Measurements from ENCODE around the gene ZNF776.
"Not testable (repeated sequence)": the region's sequence is repeated elsewhere in the genome, so short reads cannot be mapped to it uniquely, and the experiment has no call there.

The ZNF776 gene

GRCh38 chr19:57779220-57779845 is 32.7 kb downstream of the ZNF776 start:
- H3K4me3 Mint-ChIP-seq, result no peak overlapping the region
- no peak for TF ChIP-seq CTCF (IDR thresholded peaks at IDR 0.05)
- H3K36me3 Mint-ChIP-seq (ENCODE audit: low read depth), result peaks cover 93% of the 10 kb centered on the region
- peaks cover 3% of the 10 kb centered on the region for H3K27me3 Mint-ChIP-seq (ENCODE audit: low read depth, poor library complexity)
- peaks cover 88% of the 10 kb centered on the region for H3K9me3 Mint-ChIP-seq
- no peaks in the 10 kb centered on the region for H3K4me1 Mint-ChIP-seq
- DNase-seq, result no peak
- no peak overlapping the region for H3K27ac Mint-ChIP-seq

GRCh38 chr19:57786286-57786685 is 39.7 kb downstream of the ZNF776 start:
- Mint-ChIP-seq H3K4me3 (no peak overlapping the region), H3K9me3 (peaks cover 76% of the 10 kb centered on the region), H3K4me1 (no peaks in the 10 kb centered on the region), H3K27ac (no peak overlapping the region), H3K36me3 (ENCODE audit: low read depth) (peaks cover 93% of the 10 kb centered on the region), H3K27me3 (ENCODE audit: low read depth, poor library complexity) (peaks cover 6% of the 10 kb centered on the region)
- TF ChIP-seq CTCF (IDR thresholded peaks at IDR 0.05), result no peak
- DNase-seq, result no peak

GRCh38 chr19:57786906-57787305 is 40.3 kb downstream of the ZNF776 start:
- no peaks in the 10 kb centered on the region for H3K4me1 Mint-ChIP-seq
- no peak for TF ChIP-seq CTCF (IDR thresholded peaks at IDR 0.05)
- H3K36me3 Mint-ChIP-seq (ENCODE audit: low read depth), result peaks cover 93% of the 10 kb centered on the region
- H3K27me3 Mint-ChIP-seq (ENCODE audit: low read depth, poor library complexity), result peaks cover 6% of the 10 kb centered on the region
- H3K9me3 Mint-ChIP-seq, result peaks cover 70% of the 10 kb centered on the region
- no peak overlapping the region for H3K27ac Mint-ChIP-seq
- DNase-seq, result no peak
- no peak overlapping the region for H3K4me3 Mint-ChIP-seq

GRCh38 chr19:57788114-57788692 is 41.6 kb downstream of the ZNF776 start:
- H3K27ac Mint-ChIP-seq, result peak overlapping the region; percentile 88
- TF ChIP-seq CTCF (IDR thresholded peaks at IDR 0.05), result no peak
- no peak for DNase-seq
- no peak overlapping the region for H3K4me3 Mint-ChIP-seq
- no peaks in the 10 kb centered on the region for H3K4me1 Mint-ChIP-seq
- peaks cover 88% of the 10 kb centered on the region for H3K36me3 Mint-ChIP-seq (ENCODE audit: low read depth)
- peaks cover 61% of the 10 kb centered on the region for H3K9me3 Mint-ChIP-seq
- peaks cover 6% of the 10 kb centered on the region for H3K27me3 Mint-ChIP-seq (ENCODE audit: low read depth, poor library complexity)

- Mint-ChIP-seq H3K9me3 (peaks cover 55% of the 10 kb centered on the region), H3K27me3 (ENCODE audit: low read depth, poor library complexity) (peaks cover 6% of the 10 kb centered on the region), H3K4me3 (no peak overlapping the region), H3K36me3 (ENCODE audit: low read depth) (peaks cover 88% of the 10 kb centered on the region), H3K27ac (no peak overlapping the region), H3K4me1 (no peaks in the 10 kb centered on the region)
- no peak for DNase-seq
- TF ChIP-seq CTCF (IDR thresholded peaks at IDR 0.05), result no peak
These were observed 42.7 kb downstream of the ZNF776 start for GRCh38 chr19:57789288-57789687.

GRCh38 chr19:57796580-57796979 is 50.0 kb downstream of the ZNF776 start:
- Mint-ChIP-seq H3K36me3 (ENCODE audit: low read depth) (peaks cover 59% of the 10 kb centered on the region), H3K4me1 (peaks cover 31% of the 10 kb centered on the region)
- H3K27me3 Mint-ChIP-seq (ENCODE audit: low read depth, poor library complexity); DNase-seq; H3K4me3 Mint-ChIP-seq; H3K27ac Mint-ChIP-seq; H3K9me3 Mint-ChIP-seq: not testable (repeated sequence)
